Stimulated activated CD8-positive, alpha-beta memory T cell treated with anti-CD3 and anti-CD28 coated beads, Interleukin-2, amount 100 ng/mL, for 1 hour (primary cell): ENCODE data around the gene TACC2.

Experiments used
- DNase-seq, 2 donors: peaks; one replicate each; pipeline ENCODE4 v3.0.0-alpha.2; 2020; ENCODE audit warnings: low read depth in 2 of 2

The TACC2 gene

GRCh38 chr10:122165484-122166276 is 176.7 kb downstream of the TACC2 start:
- no peak for DNase-seq

- DNase-seq = no peak
Observed at GRCh38 chr10:122168101-122168500, 179.1 kb downstream of the TACC2 start.

- DNase-seq = no peak
Observed at GRCh38 chr10:122168598-122169394, 179.8 kb downstream of the TACC2 start.

- DNase-seq = no peak
Observed at GRCh38 chr10:122170802-122171201, 181.8 kb downstream of the TACC2 start.

- no peak for DNase-seq
Observed at GRCh38 chr10:122171302-122172075, 182.5 kb downstream of the TACC2 start.

GRCh38 chr10:122172361-122173008 is 183.5 kb downstream of the TACC2 start:
- no peak for DNase-seq

- no peak for DNase-seq
Observed at GRCh38 chr10:122173337-122173736, 184.4 kb downstream of the TACC2 start.

- no peak for DNase-seq
Observed at GRCh38 chr10:122173766-122174435, 184.9 kb downstream of the TACC2 start.

GRCh38 chr10:122176232-122177213 is 187.6 kb downstream of the TACC2 start:
- no peak for DNase-seq

- no peak for DNase-seq
Observed at GRCh38 chr10:122178655-122179054, 189.7 kb downstream of the TACC2 start.

GRCh38 chr10:122181041-122181732 is 192.2 kb downstream of the TACC2 start:
- no peak for DNase-seq

GRCh38 chr10:122181876-122182275 is 192.9 kb downstream of the TACC2 start:
- no peak for DNase-seq

GRCh38 chr10:122182308-122182707 is 193.3 kb downstream of the TACC2 start:
- DNase-seq = no peak

GRCh38 chr10:122184254-122184653 is 195.3 kb downstream of the TACC2 start:
- DNase-seq = no peak

- DNase-seq = no peak
Observed at GRCh38 chr10:122185643-122186042, 196.7 kb downstream of the TACC2 start.

GRCh38 chr10:122186816-122187810 is 198.2 kb downstream of the TACC2 start:
- no peak for DNase-seq

- DNase-seq = no peak
Observed at GRCh38 chr10:122188706-122189105, 199.7 kb downstream of the TACC2 start.

GRCh38 chr10:122189185-122189584 is 200.2 kb downstream of the TACC2 start:
- no peak for DNase-seq
